IMR-90 (cell line): ENCODE measurements around the gene CHL1. TPM values are rescaled to one million over a fixed set of nuclear protein-coding genes. Genes with fewer than 3 reads are reported as not detected.

Experiments
- ATAC-seq: fragments of 200-7000 bp; cut with Tn5 transposase; 2 replicates; pipeline ENCODE4 v1.9.1; 2020; ENCODE audit warnings: low read depth, mild to moderate bottlenecking, moderate library complexity
- BruUV-seq: library from RNA; stranded (reverse); fragments of 400-500 nt; replicated peaks from 2 replicates; lab custom pipeline; 2021; lab: Mats Ljungman, UMichigan
- CTCF ChIA-PET: fragments of 300-600 bp; formaldehyde crosslinking; extraction: SDS; loops from one replicate; lab custom pipeline; 2021; ENCODE audit warnings: antibody characterized with exemption; lab: Yijun Ruan, JAX
- POLR2A ChIA-PET: fragments of 300-600 bp; sonication (Branson Sonifier 250); formaldehyde crosslinking; loops from one replicate; lab custom pipeline; 2022; ENCODE audit warnings: antibody characterized with exemption; ENCODE audit not compliant: unreplicated experiment; lab: Charles Lee
- DNase-seq: peaks from one replicate; pipeline ENCODE4 v3.0.0; 2013
- H2AFZ ChIP-seq: replicated peaks from 2 replicates; pipeline ENCODE3; 2013; ENCODE audit warnings: low read length, mild to moderate bottlenecking; ENCODE audit not compliant: poor library complexity
- H2AK5ac ChIP-seq: 2 replicates; pipeline ENCODE4 v1.6.1; 2013; ENCODE audit warnings: low read depth, low read length, inconsistent platforms
- H2AK9ac ChIP-seq: replicated peaks from 2 replicates; pipeline ENCODE3; 2013; ENCODE audit warnings: mild to moderate bottlenecking, low read depth, low read length, moderate library complexity; ENCODE audit not compliant: poor library complexity
- H2BK120ac ChIP-seq: 2 replicates; pipeline ENCODE4 v1.6.1; 2013; ENCODE audit warnings: low read depth, low read length, inconsistent platforms
- H2BK15ac ChIP-seq: 3 replicates; pipeline ENCODE4 v1.6.1; 2013; ENCODE audit warnings: low read depth, low read length, inconsistent platforms
- H2BK20ac ChIP-seq: 2 replicates; pipeline ENCODE4 v1.6.1; 2013; ENCODE audit warnings: low read depth, mild to moderate bottlenecking, inconsistent platforms, low read length, moderate library complexity
- H2BK5ac ChIP-seq: 2 replicates; pipeline ENCODE4 v1.6.1; 2013; ENCODE audit warnings: mild to moderate bottlenecking, low read depth, low read length, inconsistent platforms; ENCODE audit not compliant: poor library complexity, severe bottlenecking
- H3K14ac ChIP-seq: replicated peaks from 2 replicates; pipeline ENCODE4 v1.6.1; 2013; ENCODE audit warnings: low read depth, low read length, inconsistent platforms
- H3K18ac ChIP-seq: 2 replicates; pipeline ENCODE4 v1.6.1; 2013; ENCODE audit warnings: low read depth, low read length, control low read depth
- H3K23ac ChIP-seq: 2 replicates; pipeline ENCODE4 v1.6.1; 2013; ENCODE audit warnings: low read depth, low read length, inconsistent platforms
- H3K27ac ChIP-seq: 2 replicates; pipeline ENCODE4 v1.5.1; 2013; ENCODE audit warnings: mild to moderate bottlenecking, control low read depth, low read length; ENCODE audit not compliant: insufficient read depth
- H3K27me3 ChIP-seq: 2 replicates; pipeline ENCODE4 v1.6.1; 2013; ENCODE audit warnings: low read length; ENCODE audit not compliant: control insufficient read depth, insufficient read depth
- H3K36me3 ChIP-seq: 2 replicates; pipeline ENCODE4 v1.6.1; 2013; ENCODE audit warnings: low read length, mixed read lengths; ENCODE audit not compliant: control insufficient read depth, insufficient read depth
- H3K4ac ChIP-seq: 2 replicates; pipeline ENCODE4 v1.6.1; 2013; ENCODE audit warnings: low read depth, low read length, inconsistent platforms
- H3K4me1 ChIP-seq: 2 replicates; pipeline ENCODE4 v1.6.1; 2013; ENCODE audit warnings: low read length, mixed read lengths; ENCODE audit not compliant: control insufficient read depth, insufficient read depth
- H3K4me2 ChIP-seq: 2 replicates; pipeline ENCODE4 v1.6.1; 2013; ENCODE audit warnings: low read depth, mild to moderate bottlenecking, control low read depth, low read length, moderate library complexity
- H3K4me3 ChIP-seq: 2 replicates; pipeline ENCODE4 v1.5.1; 2013; ENCODE audit warnings: low read depth, mild to moderate bottlenecking, control low read depth, low read length, moderate library complexity; ENCODE audit not compliant: insufficient read depth
- H3K56ac ChIP-seq: 2 replicates; pipeline ENCODE4 v1.6.1; 2013; ENCODE audit warnings: low read length, inconsistent platforms; ENCODE audit not compliant: insufficient read depth; ENCODE audit errors: extremely low read depth
- H3K79me1 ChIP-seq, 2 experiments: 2 replicates each; pipeline ENCODE4 v1.6.1; 2013; ENCODE audit warnings: low read length in 2 of 2, inconsistent platforms in 1 of 2, low read depth in 1 of 2
- H3K9ac ChIP-seq: 2 replicates; pipeline ENCODE4 v1.6.1; 2013; ENCODE audit warnings: low read depth, low read length, control low read depth
- H3K9me1 ChIP-seq: 2 replicates; pipeline ENCODE4 v1.6.1; 2013; ENCODE audit warnings: low read length, inconsistent platforms; ENCODE audit not compliant: insufficient read depth
- H3K9me3 ChIP-seq: 2 replicates; pipeline ENCODE4 v1.6.1; 2013; ENCODE audit warnings: low read length; ENCODE audit not compliant: control insufficient read depth, insufficient read depth
- H4K20me1 ChIP-seq: 2 replicates; pipeline ENCODE4 v1.6.1; 2013; ENCODE audit warnings: low read length, inconsistent platforms; ENCODE audit not compliant: insufficient read depth
- H4K5ac ChIP-seq: 2 replicates; pipeline ENCODE4 v1.6.1; 2013; ENCODE audit warnings: mild to moderate bottlenecking, low read depth, low read length, control low read depth
- H4K8ac ChIP-seq, 2 experiments: 2 replicates each; pipeline ENCODE4 v1.6.1; 2013; ENCODE audit warnings: low read depth in 2 of 2, low read length in 2 of 2, control low read depth in 1 of 2, inconsistent platforms in 1 of 2
- H4K91ac ChIP-seq: 2 replicates; pipeline ENCODE4 v1.6.1; 2013; ENCODE audit warnings: low read depth, low read length, inconsistent platforms; ENCODE audit not compliant: insufficient read depth
- CEBPB ChIP-seq: IDR thresholded peaks from 2 replicates; pipeline ENCODE4 v1.6.1; 2012; ENCODE audit warnings: low read depth, low read length, improper control_type of control experiment
- CHD1 ChIP-seq: IDR thresholded peaks from 2 replicates; pipeline ENCODE4 v1.6.1; 2012; ENCODE audit warnings: low read depth, low read length, improper control_type of control experiment
- FOS ChIP-seq: fragments of 150-350 bp; IDR thresholded peaks from 2 replicates; pipeline ENCODE4 v1.6.1; 2016; ENCODE audit warnings: low read depth, low read length
- MAFK ChIP-seq: IDR thresholded peaks from 2 replicates; pipeline ENCODE4 v1.6.1; 2012; ENCODE audit warnings: low read depth, low read length, improper control_type of control experiment
- MAZ ChIP-seq: IDR thresholded peaks from 2 replicates; pipeline ENCODE4 v1.6.1; 2012; ENCODE audit warnings: low read depth, mild to moderate bottlenecking, low read length, improper control_type of control experiment, moderate library complexity, borderline replicate concordance
- MXI1 ChIP-seq: IDR thresholded peaks from 2 replicates; pipeline ENCODE4 v1.6.1; 2012; ENCODE audit warnings: low read depth, mild to moderate bottlenecking, low read length, moderate library complexity, borderline replicate concordance
- RAD21 ChIP-seq: IDR thresholded peaks from 2 replicates; pipeline ENCODE4 v1.6.1; 2012; ENCODE audit warnings: low read length, improper control_type of control experiment
- dilution Hi-C: fragments of 300-500 bp; cut with HindIII; formaldehyde crosslinking; loops from one replicate; pipeline ENCODE4 v1.14.3; 2018; ENCODE audit warnings: low sequenced_read_pairs; ENCODE audit not compliant: unreplicated experiment
- in situ Hi-C: fragments of 300-500 bp; cut with MboI; formaldehyde crosslinking; loops from 3 replicates; pipeline ENCODE4 v1.14.3; 2019; ENCODE audit warnings: low sequenced_read_pairs, inconsistent platforms, mixed read lengths
- intact Hi-C: fragments of 100-400 bp; cut with micrococcal nuclease; formaldehyde crosslinking; loops from 2 replicates; pipeline ENCODE4 v1.10.0; 2022
- polyA plus RNA-seq, 3 experiments: library from polyadenylated mRNA; depleted of rRNA; stranded (reverse); fragments of >200 nt; gene quantifications; 2 replicates each; pipeline ENCODE4 v1.2.3, GENCODE V29; 2012; ENCODE audit warnings: low replicate concordance in 1 of 3
- total RNA-seq: library from RNA; depleted of rRNA; stranded (reverse); fragments of >200 nt; gene quantifications from 2 replicates; pipeline ENCODE4 v1.2.3, GENCODE V29; 2012
- TF ChIP-seq, protein P1 (sequence below): fragments of 150-350 bp; IDR thresholded peaks from 2 replicates; pipeline ENCODE4 v1.6.1; 2017; ENCODE audit warnings: mild to moderate bottlenecking, antibody characterized with exemption, low read length, low read depth
- TF ChIP-seq, protein P2 (sequence below): conservative IDR thresholded peaks from 2 replicates; pipeline ENCODE4 v1.5.1; 2012; ENCODE audit warnings: mild to moderate bottlenecking, low read depth, low read length, improper control_type of control experiment

The CHL1 gene
- total and polyA plus RNA-seq, 2 of the 4 experiments (the other 2 are of a cell fraction) = 0.38 to 1.6 TPM

DNA sequence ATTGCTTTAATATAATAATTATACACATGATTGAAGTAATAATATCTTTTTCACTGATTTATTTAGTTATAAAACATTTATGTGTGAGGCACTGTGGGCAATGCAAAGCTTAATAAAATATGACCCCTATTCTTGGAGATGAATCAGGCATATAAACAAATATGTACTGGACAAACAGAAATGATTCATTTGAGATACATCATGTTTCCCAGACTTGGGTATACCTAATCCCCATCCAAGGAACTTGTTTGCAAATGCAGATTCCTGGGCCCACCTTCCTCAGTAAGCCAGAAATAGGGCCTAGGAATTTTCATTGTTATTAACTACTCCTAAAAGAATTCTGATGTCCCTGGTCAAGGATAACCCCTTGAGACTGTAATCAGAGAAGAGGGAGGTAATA is 184.2 kb downstream of the CHL1 start:
- Histone ChIP-seq H3K4me1 (no peaks in the 10 kb centered on the region), H2BK5ac (no peak overlapping the region), H3K9me3 (no peaks in the 10 kb centered on the region), H3K9me1 (no peaks in the 10 kb centered on the region), H3K4ac (no peak overlapping the region), H4K20me1 (no peaks in the 10 kb centered on the region), H2AK5ac (no peak overlapping the region), H2AK9ac (no peak overlapping the region), H3K18ac (no peak overlapping the region), H2BK20ac (no peak overlapping the region), H3K27me3 (no peaks in the 10 kb centered on the region), H3K36me3 (no peaks in the 10 kb centered on the region), H3K4me2 (no peak overlapping the region), H4K91ac (no peak overlapping the region), H3K23ac (no peak overlapping the region), H3K56ac (no peak overlapping the region), H2BK120ac (no peak overlapping the region), H2AFZ (no peak overlapping the region), H3K9ac (no peak overlapping the region), H2BK15ac (no peak overlapping the region), H4K8ac (no peak overlapping the region), H3K4me3 (no peak overlapping the region), H3K27ac (no peak overlapping the region), H4K5ac (no peak overlapping the region), H3K79me1 (no peaks in the 10 kb centered on the region), H3K14ac (no peak overlapping the region)
- DNase-seq (no peak), ATAC-seq (no peak)
- CTCF ChIA-PET = interaction anchor here (1.6 kb wide), 1 partner anchor 26 kb away, joined by 6 read pairs; no protein-coding TSS in a partner anchor
- TF ChIP-seq CEBPB (no peak), FOS (no peak), RAD21 (no peak), MXI1 (no peak), MAZ (no peak), CHD1 (no peak), MAFK (no peak)
- TF ChIP-seq, protein P1, sequence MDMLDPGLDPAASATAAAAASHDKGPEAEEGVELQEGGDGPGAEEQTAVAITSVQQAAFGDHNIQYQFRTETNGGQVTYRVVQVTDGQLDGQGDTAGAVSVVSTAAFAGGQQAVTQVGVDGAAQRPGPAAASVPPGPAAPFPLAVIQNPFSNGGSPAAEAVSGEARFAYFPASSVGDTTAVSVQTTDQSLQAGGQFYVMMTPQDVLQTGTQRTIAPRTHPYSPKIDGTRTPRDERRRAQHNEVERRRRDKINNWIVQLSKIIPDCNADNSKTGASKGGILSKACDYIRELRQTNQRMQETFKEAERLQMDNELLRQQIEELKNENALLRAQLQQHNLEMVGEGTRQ = no peak
- TF ChIP-seq, protein P2, sequence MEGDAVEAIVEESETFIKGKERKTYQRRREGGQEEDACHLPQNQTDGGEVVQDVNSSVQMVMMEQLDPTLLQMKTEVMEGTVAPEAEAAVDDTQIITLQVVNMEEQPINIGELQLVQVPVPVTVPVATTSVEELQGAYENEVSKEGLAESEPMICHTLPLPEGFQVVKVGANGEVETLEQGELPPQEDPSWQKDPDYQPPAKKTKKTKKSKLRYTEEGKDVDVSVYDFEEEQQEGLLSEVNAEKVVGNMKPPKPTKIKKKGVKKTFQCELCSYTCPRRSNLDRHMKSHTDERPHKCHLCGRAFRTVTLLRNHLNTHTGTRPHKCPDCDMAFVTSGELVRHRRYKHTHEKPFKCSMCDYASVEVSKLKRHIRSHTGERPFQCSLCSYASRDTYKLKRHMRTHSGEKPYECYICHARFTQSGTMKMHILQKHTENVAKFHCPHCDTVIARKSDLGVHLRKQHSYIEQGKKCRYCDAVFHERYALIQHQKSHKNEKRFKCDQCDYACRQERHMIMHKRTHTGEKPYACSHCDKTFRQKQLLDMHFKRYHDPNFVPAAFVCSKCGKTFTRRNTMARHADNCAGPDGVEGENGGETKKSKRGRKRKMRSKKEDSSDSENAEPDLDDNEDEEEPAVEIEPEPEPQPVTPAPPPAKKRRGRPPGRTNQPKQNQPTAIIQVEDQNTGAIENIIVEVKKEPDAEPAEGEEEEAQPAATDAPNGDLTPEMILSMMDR = no peak
- BruUV-seq = no TSS peak
- intact Hi-C loops = no loop called here
- in situ Hi-C loops = no loop called here
- dilution Hi-C loops = no loop called here
- POLR2A ChIA-PET = no interaction called here
